Trophoblast cell (in vitro differentiated cells and primary cell): ENCODE results near the gene TMEM101.
A peak's percentile ranks its signal among the peaks of the same experiment; 100 is the strongest.
"Not testable (repeated sequence)": the region's sequence is repeated elsewhere in the genome, so short reads cannot be mapped to it uniquely, and the experiment has no call there.

Source experiments
- DNase-seq, 2 donors: peaks; one replicate each; pipeline ENCODE4 v3.0.0-alpha.2; 2016
- H2AFZ ChIP-seq: 2 replicates; pipeline ENCODE4 v1.6.1; 2013; ENCODE audit warnings: low read length, moderate library complexity, mild to moderate bottlenecking; ENCODE audit not compliant: insufficient read depth, poor library complexity
- H2AK5ac ChIP-seq: 2 replicates; pipeline ENCODE4 v1.6.1; 2013; ENCODE audit warnings: mild to moderate bottlenecking, low read length
- H2BK120ac ChIP-seq: 2 replicates; pipeline ENCODE4 v1.6.1; 2013; ENCODE audit warnings: low read length, mild to moderate bottlenecking, moderate library complexity; ENCODE audit not compliant: insufficient read depth, poor library complexity
- H2BK12ac ChIP-seq: 2 replicates; pipeline ENCODE4 v1.6.1; 2013; ENCODE audit warnings: mild to moderate bottlenecking, low read length, moderate library complexity
- H2BK5ac ChIP-seq: 2 replicates; pipeline ENCODE4 v1.6.1; 2013; ENCODE audit warnings: low read length, low read depth, moderate library complexity, mild to moderate bottlenecking; ENCODE audit not compliant: poor library complexity
- H3K14ac ChIP-seq: 2 replicates; pipeline ENCODE4 v1.6.1; 2013; ENCODE audit warnings: mild to moderate bottlenecking, low read length
- H3K18ac ChIP-seq: 2 replicates; pipeline ENCODE4 v1.6.1; 2013; ENCODE audit warnings: mild to moderate bottlenecking, low read length
- H3K23ac ChIP-seq: 2 replicates; pipeline ENCODE4 v1.6.1; 2013; ENCODE audit warnings: low read length
- H3K27ac ChIP-seq: 2 replicates; pipeline ENCODE4 v1.5.1; 2013; ENCODE audit warnings: low read depth, mild to moderate bottlenecking, inconsistent platforms, low read length, moderate library complexity
- H3K27me3 ChIP-seq: 2 replicates; pipeline ENCODE4 v1.6.1; 2013; ENCODE audit warnings: inconsistent platforms, mild to moderate bottlenecking, low read length, moderate library complexity; ENCODE audit not compliant: insufficient read depth
- H3K36me3 ChIP-seq, 2 experiments: 1 replicate in 1 of 2; 2 replicates in 1 of 2; pipeline ENCODE4 v1.6.1; 2013; ENCODE audit warnings: low read length in 2 of 2, mild to moderate bottlenecking in 2 of 2, moderate library complexity in 1 of 2; ENCODE audit not compliant: insufficient read depth in 2 of 2, control insufficient read depth in 1 of 2
- H3K4ac ChIP-seq: 2 replicates; pipeline ENCODE4 v1.6.1; 2013; ENCODE audit warnings: low read depth, mild to moderate bottlenecking, low read length, moderate library complexity
- H3K4me1 ChIP-seq, 2 experiments: 1 replicate in 1 of 2; 2 replicates in 1 of 2; pipeline ENCODE4 v1.6.1; 2013; ENCODE audit warnings: low read length in 2 of 2, mild to moderate bottlenecking in 2 of 2, moderate library complexity in 1 of 2; ENCODE audit not compliant: insufficient read depth in 2 of 2, control insufficient read depth in 1 of 2
- H3K4me2 ChIP-seq: 2 replicates; pipeline ENCODE4 v1.6.1; 2013; ENCODE audit warnings: inconsistent platforms, mild to moderate bottlenecking, low read length, moderate library complexity
- H3K4me3 ChIP-seq: 2 replicates; pipeline ENCODE4 v1.5.1; 2013; ENCODE audit warnings: mild to moderate bottlenecking, low read depth, low read length, inconsistent platforms
- H3K79me1 ChIP-seq: one replicate; pipeline ENCODE4 v1.6.1; 2013; ENCODE audit warnings: low read length
- H3K79me2 ChIP-seq: 2 replicates; pipeline ENCODE4 v1.6.1; 2013; ENCODE audit warnings: low read length, mild to moderate bottlenecking; ENCODE audit not compliant: control insufficient read depth, insufficient read depth, poor library complexity
- H3K9ac ChIP-seq: 2 replicates; pipeline ENCODE4 v1.6.1; 2013; ENCODE audit warnings: mild to moderate bottlenecking, low read length
- H3K9me3 ChIP-seq: 2 replicates; pipeline ENCODE4 v1.6.1; 2013; ENCODE audit warnings: low read depth, mild to moderate bottlenecking, control low read depth, inconsistent platforms, low read length; ENCODE audit not compliant: insufficient read depth
- H4K12ac ChIP-seq: 2 replicates; pipeline ENCODE4 v1.6.1; 2013; ENCODE audit warnings: low read depth, mild to moderate bottlenecking, low read length, moderate library complexity
- H4K8ac ChIP-seq: 2 replicates; pipeline ENCODE4 v1.6.1; 2013; ENCODE audit warnings: low read depth, mild to moderate bottlenecking, low read length, moderate library complexity
- H4K91ac ChIP-seq: one replicate; pipeline ENCODE4 v1.6.1; 2013; ENCODE audit warnings: low read depth, mild to moderate bottlenecking, low read length, moderate library complexity
- WGBS: extraction: QIAGEN DNeasy Blood & Tissue Kit; methylation state at CpG from one replicate; pipeline ENCODE4 v1.1.7; 2013; ENCODE audit warnings: missing lambda C conversion rate; ENCODE audit not compliant: insufficient read length, insufficient coverage; ENCODE audit errors: extremely low coverage; 5-methylcytosine and 5-hydroxymethylcytosine counted together

TMEM101 gene

DNA sequence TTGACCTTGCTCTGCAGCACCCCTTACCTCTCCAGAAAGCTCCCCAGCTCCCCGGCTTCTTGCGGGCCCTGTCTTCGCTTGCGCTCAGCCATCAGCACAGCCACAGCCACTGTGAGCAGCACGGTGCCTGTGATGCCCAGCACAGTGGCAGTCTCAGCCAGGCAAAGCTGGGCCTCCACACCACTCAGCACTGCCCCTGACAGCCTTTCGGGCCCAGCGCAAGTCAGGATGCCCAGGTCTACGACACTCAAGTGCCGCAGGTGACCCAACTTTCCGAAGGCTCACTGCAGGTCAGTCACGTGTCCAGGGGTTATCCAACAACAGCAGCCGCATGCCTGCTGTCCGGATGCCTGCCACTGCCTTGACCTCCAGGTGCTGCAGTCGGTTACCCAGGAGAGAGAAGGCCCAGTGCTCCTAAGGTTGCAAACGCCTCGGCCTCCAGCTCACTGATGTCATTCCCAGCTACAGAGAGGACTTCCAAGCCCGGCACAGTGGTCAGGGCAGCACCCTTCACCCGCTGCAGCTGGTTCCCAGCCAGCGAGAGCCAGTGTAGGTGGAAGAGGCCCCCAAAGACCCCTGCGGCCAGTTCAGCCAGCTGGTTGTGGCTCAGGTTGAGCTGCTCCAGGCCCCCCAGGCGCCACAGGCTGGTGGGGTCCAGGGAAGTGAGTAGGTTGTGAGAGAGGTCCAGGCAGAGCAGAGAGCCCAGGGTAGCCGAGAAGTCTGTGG is 8.9 kb upstream of the TMEM101 start:
- Histone ChIP-seq H3K4me2 (no peak overlapping the region), H2AFZ (no peak overlapping the region), H2BK12ac (no peak overlapping the region), H3K9ac (no peak overlapping the region), H3K18ac (no peak overlapping the region), H2BK120ac (no peak overlapping the region), H3K79me2 (no peaks in the 10 kb centered on the region), H3K23ac (no peak overlapping the region), H3K4me3 (no peak overlapping the region), H3K14ac (no peak overlapping the region), H3K4ac (no peak overlapping the region), H4K12ac (no peak overlapping the region), H3K79me1 (no peaks in the 10 kb centered on the region), H3K9me3 (no peaks in the 10 kb centered on the region), H2BK5ac (no peak overlapping the region), H3K27me3 (no peaks in the 10 kb centered on the region), H3K36me3 (peaks cover 23 to 32% of the 10 kb centered on the region in 2 experiments), H3K27ac (no peak overlapping the region), H3K4me1 (no peaks in the 10 kb centered on the region), H2AK5ac (no peak overlapping the region), H4K91ac (no peak overlapping the region), H4K8ac (no peak overlapping the region)
- WGBS, result no CpG with 5 or more reads among the region's 22 CpGs
- no peak for DNase-seq

DNA sequence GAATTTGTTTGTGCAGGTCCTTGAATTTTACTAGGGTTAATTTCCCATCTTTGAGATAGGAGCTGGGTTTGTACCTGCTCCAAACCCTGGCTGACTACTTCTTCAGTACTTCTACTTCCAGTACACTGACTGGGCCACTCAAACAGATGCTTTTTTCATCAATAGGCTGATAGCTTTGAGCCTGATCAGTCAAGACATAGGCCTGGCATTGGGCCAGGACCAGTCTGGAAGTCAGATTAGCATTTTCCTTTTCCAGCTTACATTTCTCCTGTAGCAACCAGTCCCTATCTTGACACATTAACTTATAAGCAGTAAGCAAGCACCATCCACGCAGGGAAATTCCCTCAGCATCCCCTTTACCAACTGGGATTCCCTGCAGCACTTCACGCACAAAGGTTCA is 7.5 kb upstream of the TMEM101 start:
- Histone ChIP-seq H3K4me1 (no peaks in the 10 kb centered on the region), H2AFZ (no peak overlapping the region), H3K9me3 (no peaks in the 10 kb centered on the region), H3K23ac (no peak overlapping the region), H3K14ac (no peak overlapping the region), H3K9ac (no peak overlapping the region), H4K91ac (no peak overlapping the region), H3K18ac (no peak overlapping the region), H3K27me3 (no peaks in the 10 kb centered on the region), H2BK5ac (no peak overlapping the region), H4K8ac (no peak overlapping the region), H3K4me3 (no peak overlapping the region), H3K36me3 (peaks cover 20 to 27% of the 10 kb centered on the region in 2 experiments), H3K4ac (no peak overlapping the region), H4K12ac (no peak overlapping the region), H2BK120ac (no peak overlapping the region), H2AK5ac (no peak overlapping the region), H3K79me1 (no peaks in the 10 kb centered on the region), H3K4me2 (no peak overlapping the region), H3K79me2 (no peaks in the 10 kb centered on the region), H2BK12ac (no peak overlapping the region), H3K27ac (no peak overlapping the region)
- DNase-seq, result no peak
- no CpG with 5 or more reads among the region's 2 CpGs for WGBS

GRCh38 chr17:44021227-44021626 is 6.5 kb upstream of the TMEM101 start:
- no CpG with 5 or more reads among the region's 7 CpGs for WGBS
- not testable (repeated sequence) for H3K23ac ChIP-seq

DNA sequence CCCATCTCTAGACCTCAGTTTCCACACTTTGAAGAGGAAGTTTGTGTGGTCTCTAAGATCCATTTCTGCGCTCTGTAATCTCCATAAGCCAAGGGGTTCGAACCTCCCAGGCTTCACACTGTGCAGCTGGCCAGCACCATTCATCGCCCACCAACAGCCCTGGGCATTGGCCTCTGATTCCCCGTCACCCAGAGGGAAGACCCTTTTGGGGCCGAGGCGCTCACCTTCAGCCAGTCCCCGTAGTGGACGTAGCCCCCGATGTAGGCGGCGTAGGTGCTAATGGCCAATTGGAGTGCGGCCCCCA is 678 bp downstream of the TMEM101 start:
- Histone ChIP-seq H3K4me2 (peak overlapping the region; percentile 91), H3K79me1 (peaks cover 5% of the 10 kb centered on the region), H3K4me3 (peak overlapping the region; percentile 96), H3K14ac (peak overlapping the region; percentile 92), H3K9ac (peak overlapping the region; percentile 98), H2BK12ac (no peak overlapping the region), H3K4ac (peak overlapping the region; percentile 59), H3K23ac (no peak overlapping the region), H3K79me2 (peaks cover 7% of the 10 kb centered on the region), H3K27me3 (no peaks in the 10 kb centered on the region), H3K36me3 (peaks cover 11 to 13% of the 10 kb centered on the region in 2 experiments), H2AK5ac (peak overlapping the region; percentile 44), H4K8ac (peak overlapping the region; percentile 95), H3K18ac (peak overlapping the region; percentile 92), H3K9me3 (no peaks in the 10 kb centered on the region), H2BK5ac (no peak overlapping the region), H2BK120ac (peak overlapping the region; percentile 73), H4K91ac (peak overlapping the region; percentile 91), H3K4me1 (peaks cover 0 to 4% of the 10 kb centered on the region in 2 experiments), H2AFZ (no peak overlapping the region), H3K27ac (no peak overlapping the region), H4K12ac (peak overlapping the region; percentile 87)
- no CpG with 5 or more reads among the region's 12 CpGs for WGBS
- no peak for DNase-seq

More at GRCh38 chr17:44021227-44021626, 6.5 kb upstream of the TMEM101 start:
- not testable (repeated sequence) for DNase-seq, H3K14ac ChIP-seq, H3K27ac ChIP-seq, H3K18ac ChIP-seq, H2BK12ac ChIP-seq, H4K91ac ChIP-seq, H2AFZ ChIP-seq, H3K79me2 ChIP-seq, H2AK5ac ChIP-seq, H3K9me3 ChIP-seq, H2BK5ac ChIP-seq, H3K4ac ChIP-seq, H3K27me3 ChIP-seq, H3K79me1 ChIP-seq, H3K4me3 ChIP-seq, H3K9ac ChIP-seq, H3K4me1 ChIP-seq, H4K12ac ChIP-seq, H3K4me2 ChIP-seq, H2BK120ac ChIP-seq, H4K8ac ChIP-seq
- H3K36me3 ChIP-seq, result peaks cover 20 to 27% of the 10 kb centered on the region in 2 experiments
